GM19240 (cell line): ENCODE results near the gene ALX4.

Experiments used
- DNase-seq: peaks from one replicate; pipeline ENCODE4 v3.0.0; 2011; ENCODE audit warnings: low spot score; ENCODE audit not compliant: insufficient read length

Gene ALX4

DNA sequence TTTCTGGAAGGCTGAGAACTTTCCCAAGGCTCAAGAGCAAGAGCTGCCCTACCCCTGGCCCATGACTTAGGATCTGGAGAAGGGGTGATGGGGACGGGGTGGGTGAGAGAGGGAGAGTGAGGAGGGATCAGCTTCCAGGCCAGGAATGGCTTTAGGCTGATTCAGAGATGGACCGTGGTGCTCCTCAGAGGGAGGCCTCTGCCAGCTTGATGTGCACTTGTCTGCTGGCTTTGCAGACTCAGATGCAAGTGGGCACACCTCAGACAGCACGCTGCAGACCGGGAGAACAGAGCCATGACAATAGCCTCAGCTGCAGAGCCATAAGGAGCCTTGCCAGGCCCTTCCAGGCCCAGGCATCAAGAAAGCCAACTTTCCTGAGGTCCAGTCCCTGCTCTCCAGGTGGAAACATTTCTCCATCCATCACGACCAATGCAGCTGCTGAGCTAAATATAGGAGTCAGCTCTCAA, 41.3 kb downstream of the ALX4 start:
- DNase-seq = no peak

DNA sequence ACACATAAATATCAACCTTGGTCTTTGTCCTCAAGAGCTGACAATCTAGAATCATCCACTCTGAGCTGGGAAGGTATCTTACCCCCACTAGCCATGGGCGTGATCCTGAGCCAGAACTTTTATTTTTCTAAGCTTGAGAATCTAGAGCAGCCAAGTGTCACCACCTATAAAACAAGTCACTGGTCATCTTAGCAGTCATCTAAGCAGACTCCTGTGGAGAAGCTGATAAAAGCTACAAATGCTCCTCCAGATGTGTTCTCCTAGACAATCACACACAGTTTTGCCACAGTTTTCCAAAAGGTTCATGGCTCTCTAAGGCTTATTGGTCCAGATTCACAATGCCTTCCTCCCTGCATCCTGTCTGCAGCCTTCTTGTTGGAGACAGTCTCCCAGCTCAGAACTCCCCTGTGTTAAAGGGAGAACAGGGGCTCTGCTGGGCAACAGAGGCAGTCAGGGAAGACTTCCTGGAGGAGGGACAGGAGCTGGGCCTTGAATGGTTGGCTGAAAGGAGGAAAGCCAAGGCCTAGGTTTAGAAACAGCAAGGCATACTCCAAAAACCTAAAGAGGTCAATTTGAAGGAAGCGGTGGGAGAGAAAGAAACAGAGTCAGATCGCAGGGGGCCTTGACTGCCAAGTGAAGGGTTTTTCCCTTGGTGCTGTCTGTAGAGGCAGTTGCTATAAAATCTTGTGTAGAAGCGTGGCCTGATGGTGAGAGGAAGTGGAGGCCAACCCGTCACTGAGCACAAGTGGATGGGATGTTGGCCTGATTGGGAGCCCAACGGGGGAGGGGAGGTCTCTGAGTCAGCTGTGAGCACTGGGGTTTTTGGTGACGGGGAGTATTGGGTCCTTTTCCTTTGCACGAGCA, 42.0 kb downstream of the ALX4 start:
- no peak for DNase-seq

DNA sequence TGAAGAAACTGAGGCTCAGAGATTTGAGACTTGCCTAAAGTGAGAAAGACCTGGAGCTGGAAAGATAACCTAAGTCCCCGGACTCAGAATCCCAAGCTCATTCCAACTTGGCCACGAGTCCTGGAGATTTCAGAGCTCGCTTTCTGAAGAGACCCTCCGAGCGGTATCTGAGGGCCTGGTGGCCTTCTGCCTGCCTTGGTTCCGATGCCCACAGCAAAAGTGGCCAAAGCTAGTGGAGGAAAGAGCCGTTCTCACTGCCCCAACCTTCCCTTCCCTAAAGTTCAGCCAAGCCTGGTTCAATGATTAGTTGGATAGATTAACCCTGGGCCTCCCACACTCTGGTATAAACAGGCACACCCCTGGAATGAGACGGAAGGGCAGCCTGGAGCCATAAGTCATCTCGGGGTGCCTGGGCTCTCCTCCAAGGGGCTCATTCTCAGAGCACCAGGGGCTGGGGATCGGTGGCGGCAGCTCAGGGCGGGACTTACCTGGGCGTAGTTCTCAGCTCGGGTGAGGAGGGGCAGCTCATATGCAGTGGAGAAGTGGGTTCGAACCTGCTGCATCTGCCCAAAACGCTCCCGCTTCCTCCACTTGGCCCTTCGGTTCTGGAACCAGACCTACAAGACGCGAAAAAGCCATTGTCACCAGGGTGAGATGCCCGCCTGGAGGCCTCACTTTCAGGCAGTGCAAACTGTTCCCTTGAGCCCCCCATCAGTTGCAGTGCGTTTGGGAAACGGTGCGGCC, 42.8 kb downstream of the ALX4 start:
- DNase-seq = no peak

DNA sequence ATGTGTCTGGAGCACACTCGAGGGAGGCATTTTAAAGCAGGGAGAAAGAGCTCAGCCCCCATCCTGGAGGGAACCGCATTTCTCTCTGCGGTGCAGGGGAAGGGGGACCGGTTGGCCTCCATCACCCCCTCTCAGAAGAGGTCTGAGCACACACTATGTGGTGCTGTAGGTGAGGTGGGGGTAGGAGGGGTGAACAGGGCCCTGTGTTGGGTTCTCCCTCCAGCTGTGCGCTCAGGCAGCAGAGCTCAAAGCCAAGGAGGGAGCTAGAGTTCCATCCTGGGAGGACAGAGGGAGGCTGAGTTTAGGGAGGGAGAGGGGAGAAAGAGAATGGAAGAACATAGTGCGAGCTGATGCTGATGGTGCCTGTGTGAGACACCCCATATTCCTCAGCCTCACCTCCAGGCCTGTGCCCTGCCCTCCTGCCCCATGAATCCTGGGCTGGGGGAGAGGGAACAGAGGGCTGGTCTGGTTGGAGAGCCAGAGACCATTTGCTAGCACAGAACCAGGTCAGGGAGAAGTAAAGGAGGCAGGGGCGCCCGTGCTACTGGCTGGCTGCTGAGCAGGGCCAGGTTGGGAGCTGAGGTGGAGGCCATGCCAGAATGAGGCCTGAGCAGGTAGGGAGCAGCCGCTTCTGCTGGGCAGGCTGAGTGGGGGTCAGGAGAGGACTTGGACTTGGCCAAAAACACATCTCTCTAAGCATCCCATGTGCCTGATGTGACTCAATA, 43.7 kb downstream of the ALX4 start:
- no peak for DNase-seq

DNA sequence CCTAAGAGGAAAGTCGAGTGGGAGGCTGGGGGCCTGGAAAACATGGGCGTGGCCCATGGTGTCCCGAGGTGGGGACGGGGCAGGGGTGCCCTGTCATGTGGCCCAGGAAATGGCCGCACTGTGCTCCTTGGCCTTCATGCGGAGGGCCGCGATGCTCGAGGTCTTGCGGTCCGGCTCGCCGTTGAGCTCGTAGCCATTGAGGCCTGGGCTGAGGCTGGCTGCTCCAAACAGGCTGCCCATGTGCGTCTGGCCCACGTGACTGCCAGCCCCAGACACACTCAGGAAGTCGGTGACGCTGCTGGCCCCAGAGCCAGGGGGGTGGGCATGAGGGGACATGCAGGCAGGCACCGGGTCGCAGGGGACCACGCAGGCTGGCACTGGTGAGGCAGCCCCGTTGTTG, 45.2 kb downstream of the ALX4 start:
- no peak for DNase-seq

DNA sequence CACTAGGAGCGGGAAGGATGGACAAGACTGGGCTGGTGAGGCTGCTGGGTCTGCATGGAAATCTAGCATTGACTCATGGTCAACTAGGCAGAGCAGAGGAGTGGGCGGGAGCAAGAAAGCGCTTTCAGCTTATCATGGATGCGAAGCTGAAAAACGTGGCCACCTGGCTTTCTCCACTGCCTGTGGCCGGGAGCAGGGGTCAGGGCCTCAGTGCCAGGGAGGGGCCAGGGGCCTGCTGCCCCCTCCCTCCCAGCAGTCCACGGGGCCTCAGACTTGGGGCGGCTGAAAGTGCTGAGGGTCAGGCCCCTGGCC, 45.5 kb downstream of the ALX4 start:
- no peak for DNase-seq

DNA sequence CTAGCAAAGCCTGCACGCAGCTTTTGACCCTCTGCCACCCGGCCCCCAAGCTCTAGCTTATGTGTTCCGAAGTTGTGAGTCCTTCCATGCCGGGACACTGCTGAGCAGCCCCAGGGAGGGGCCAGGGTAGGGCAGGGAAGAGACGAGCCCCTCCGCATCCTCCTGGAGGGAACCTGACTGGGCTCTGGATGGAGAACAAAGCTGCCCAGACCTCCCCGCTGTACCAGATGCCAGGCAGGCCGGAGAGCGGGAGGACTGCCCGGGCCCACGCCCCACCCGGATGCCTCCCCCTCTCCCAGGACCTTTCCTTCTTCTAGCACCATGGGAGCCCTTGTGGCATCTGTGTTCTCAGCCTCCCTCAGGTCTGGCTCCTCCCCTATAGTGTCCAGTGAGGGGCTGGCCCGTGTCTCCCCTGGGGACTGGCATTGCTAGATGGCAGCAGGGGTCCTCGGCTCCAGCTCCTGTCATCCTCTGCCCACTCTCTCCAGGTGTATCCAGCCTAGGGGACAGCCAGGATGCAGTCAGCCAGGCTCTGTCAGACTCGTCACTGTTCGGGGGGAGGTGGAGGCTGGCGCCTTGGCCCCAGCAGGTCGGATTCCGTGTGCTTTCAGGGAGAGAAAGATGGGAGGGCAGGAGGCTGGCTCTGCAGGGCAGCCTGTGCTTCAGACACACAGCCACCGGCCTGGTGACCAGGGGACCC, 46.1 kb downstream of the ALX4 start:
- DNase-seq = no peak

DNA sequence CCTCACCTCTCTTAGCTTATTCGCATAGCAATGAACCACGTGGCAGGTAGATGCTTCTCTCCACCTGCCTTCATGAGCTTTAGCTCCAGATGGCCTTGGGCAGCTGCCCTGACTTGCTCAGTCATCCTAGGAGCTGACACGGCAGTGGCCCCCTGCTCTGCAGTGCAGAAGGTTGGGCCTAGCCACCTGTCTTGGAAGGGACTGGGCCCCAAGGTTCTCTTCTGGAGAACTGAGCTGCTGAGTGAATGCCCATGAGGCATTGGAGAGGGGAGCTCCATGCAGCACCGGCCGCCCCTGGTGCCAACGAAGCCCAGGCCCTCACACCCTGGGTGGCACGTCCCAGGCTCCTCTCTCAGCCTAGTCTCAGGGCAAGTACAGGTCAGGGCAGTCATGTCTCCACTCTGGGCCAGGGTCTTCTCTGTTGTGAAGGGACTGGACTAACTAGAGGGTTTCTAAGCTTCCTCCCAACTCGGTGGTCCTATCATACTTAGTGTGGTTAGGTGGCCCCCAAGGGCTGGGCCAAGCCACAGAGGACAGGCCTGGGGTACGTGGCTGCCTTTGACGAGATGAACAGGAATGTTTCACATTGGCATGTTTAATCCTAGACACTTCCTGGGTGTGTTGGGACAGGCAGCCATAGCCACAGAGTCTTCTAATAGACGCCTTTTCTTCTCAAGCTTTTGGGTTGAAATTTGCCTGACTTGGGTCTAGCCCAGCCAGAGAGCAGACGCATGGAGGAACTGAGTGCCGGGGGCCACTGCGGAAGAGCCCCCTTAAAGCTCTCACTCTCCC, 47.9 kb downstream of the ALX4 start:
- DNase-seq = no peak

DNA sequence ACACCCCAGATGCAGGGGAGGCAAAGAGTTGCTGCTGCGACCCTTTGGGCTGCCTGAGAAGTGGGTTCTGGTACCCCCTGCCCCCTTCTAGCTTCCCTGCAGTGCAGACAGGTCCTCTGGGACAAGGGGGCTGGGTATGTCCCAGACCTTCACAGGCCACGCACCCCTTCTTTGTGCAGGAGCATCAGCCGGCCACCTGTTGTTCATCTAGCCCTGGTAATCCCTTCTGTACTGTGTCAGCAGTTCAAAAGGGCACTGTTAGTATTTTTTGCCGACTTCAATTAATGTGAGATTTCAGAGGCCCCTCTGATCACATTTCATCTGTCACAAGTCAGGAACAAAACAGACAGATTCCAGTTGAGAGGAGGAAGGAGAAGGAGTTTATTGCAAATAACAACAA, 49.9 kb downstream of the ALX4 start:
- DNase-seq = no peak

DNA sequence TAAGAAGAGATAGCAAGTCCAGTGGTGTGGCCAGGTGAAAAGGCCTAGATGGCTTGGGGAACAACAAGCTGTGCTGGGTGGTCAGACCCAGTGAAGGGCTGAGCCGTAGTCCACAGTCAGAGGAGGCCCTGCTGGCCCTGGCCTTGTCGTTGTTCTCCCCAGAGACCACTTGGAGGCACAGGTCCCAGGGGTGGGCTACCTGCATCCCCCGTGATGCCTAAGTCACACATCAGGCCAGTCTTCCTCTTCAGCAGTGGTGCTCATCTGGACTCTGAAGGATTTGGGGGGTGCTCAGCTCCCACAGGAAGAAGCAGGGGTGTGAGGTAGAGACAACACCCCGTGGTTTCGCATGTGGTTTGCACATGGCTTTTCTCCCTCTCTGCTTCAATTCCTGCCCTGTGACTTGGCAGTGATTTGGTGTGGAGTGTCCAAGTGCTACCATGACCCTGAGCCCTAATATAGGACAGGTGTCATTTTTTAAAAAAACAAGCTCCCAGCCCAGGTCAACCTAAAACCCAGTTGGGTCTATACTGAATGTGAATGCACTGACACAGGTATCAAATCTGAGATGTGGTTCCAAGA, 51.0 kb downstream of the ALX4 start:
- DNase-seq = no peak

DNA sequence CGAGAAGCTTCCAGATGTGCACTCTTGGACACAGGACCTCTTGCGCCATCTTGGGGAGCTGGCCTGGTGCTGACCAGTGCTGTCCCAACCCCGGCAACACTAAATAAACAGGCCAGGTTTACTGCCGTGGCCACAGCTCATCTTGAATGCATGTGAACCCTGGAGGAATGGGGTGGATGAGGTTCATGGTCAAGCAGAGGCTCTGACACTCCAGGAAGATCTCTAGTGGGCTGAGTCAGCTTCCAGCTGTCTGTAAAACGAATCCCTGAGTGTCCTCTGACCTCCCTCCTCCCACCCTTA, 51.8 kb downstream of the ALX4 start:
- no peak for DNase-seq

DNA sequence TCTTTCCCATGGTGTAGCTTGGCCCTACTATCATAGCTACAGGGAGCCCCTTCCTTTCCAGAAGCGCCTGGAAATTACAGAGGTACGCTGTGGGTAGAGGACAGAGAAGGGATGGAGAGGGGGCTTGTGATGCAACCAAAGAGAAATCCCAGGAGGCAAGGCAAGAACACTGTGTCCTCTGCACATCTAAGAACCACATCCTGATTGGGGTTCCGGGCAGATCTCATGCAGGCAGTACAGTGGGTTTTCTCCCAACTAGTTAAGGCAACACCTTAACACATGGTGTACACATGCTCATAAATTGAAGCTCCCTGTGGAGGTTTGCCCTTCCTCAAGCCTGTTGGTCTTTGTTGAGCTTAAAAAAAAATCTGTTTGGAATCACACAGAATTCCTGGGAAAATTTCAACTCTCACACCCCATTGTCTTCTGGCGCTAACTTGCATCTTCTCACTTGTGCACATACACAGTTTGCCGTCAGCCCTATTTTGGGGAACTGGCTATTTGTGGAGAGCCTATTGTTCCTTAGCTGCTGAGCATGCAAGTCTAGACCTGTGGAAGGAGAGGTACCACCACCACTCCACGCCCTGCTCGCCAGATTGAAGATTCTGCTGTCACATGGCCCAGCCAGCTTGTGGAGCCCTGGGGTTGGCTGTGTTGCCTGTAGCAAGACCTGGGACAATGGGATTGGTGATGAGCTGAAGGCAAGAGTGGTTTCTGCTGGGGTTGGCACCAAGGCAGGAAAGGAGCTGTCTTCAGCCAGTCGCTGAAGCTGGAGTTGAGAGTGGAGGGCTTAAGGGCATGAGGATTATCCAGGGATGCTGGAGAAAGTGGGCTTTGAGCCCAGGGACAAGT, 52.4 kb downstream of the ALX4 start:
- DNase-seq = no peak

DNA sequence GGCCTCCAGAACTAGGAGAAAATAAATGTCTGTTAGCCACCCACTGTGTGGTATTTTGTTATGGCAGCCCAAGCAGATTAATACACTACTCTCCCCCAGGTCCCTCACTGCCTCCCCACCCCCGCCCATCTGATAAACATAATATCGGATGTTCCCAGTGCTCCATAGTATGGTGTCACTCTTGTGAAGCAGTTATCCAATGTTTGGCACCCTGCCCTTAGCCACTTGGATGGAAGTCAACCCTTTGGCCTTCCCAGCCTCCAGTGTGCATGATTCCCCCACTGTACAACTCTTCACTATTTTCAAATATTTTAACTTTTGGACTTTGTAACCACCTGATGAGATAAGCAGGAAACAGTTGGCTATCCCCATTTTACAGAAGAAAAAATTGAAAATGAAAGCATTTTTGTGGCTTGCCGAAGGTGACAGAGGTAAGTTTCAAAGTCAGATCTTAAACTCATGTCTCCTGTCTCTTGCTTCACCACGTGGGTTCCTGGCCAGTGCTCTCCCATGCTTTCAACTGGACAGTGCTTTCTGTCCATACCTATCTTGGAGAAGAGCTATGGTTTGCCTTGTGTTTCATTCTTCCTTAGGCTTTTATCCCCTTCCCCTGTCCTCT, 53.2 kb downstream of the ALX4 start:
- no peak for DNase-seq

DNA sequence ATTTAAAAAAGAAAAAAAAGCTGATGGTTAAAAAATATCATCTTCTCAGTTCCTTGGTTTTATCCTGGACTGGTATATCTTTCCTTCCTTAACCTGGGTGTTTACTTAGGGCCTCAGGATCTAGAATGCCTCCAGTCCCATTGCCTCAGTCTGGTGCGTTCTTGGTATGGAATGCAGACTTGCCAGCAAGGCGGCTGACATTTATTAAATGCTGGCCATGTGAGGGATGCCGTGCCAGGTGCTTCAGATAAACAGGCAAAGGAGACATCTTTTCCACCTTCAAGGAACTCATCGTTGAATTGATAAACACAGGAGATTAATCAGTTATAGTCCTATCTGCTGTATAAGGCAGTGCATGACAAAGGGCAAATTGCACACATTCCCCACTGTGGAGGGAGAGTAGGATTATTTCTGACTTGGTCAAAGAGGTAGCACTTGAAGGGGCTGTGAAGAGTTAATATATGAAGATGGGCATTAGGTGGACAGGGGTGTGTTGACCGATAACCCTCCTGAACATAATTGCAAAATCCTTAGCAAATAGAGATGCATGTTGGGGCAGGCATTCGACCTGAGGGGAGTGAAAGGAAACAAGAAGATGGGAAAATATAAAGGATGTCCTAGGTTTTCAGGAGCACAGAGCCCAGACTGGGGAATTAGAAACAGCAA, 54.4 kb downstream of the ALX4 start:
- DNase-seq = no peak

DNA sequence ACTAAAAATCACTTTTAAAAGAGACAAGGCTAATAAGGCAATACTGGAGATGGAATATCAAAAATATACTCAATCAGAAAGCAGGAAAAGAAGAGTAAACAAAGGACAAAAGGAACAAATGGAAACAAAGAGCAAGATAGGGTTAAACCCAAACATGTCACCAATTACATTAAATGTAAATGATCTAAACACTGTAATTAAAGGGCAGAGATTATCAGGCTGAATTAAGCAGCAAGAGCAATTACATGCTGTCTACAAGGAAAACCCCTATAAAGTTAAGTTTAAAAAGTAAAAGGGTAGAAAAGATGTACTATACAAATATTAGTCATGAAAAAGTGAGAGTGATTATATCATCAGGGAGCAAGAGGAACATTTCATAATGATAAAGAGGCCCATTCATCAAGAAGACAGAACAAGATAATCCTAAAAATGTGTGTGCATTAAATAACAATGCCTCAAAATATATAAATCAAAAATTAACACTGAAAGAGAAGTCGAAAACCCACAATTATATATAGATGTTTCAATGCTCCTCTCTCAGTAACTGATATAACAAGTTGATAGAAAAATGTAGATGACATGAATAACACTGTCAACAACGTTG, 56.8 kb downstream of the ALX4 start:
- DNase-seq = no peak

DNA sequence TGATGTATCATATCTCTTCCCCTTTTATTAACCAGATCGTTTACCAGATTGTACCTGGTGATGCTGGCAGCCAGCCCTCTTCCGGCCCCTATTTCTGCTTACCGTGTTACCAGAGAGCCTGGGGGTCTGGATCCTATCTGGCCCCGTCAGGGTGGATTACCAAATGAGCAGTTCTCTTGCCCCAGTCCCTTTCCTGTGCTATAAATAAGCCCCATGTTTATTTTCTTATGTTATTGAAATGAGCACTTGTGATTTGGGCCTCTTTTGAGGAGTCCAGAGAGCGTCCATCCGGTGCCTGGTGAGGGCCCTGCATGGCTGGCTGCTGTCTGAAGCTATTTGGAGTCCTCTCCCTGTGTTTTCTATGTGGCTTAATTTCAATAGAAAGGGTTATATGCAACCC, 59.5 kb downstream of the ALX4 start:
- no peak for DNase-seq

DNA sequence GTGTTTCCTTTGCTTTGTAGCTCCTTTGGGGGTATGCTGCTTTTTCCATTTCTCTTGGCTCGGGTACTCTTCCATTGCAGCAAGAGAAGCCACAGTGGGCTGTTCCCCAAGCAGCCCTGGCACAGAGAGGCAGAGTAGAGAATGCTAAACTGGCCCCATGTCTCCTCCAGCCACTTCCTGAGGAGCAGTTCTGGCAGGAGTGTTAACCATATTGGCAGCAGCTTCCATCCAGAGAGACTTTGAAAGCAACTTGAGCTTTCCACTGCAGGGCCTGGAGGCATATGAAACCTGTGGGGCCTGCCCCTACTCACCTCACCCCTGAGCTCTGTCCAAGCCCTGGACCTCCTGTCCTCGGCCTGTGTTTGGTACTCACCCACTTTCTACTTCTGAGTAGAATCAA, 61.8 kb downstream of the ALX4 start:
- DNase-seq = no peak

DNA sequence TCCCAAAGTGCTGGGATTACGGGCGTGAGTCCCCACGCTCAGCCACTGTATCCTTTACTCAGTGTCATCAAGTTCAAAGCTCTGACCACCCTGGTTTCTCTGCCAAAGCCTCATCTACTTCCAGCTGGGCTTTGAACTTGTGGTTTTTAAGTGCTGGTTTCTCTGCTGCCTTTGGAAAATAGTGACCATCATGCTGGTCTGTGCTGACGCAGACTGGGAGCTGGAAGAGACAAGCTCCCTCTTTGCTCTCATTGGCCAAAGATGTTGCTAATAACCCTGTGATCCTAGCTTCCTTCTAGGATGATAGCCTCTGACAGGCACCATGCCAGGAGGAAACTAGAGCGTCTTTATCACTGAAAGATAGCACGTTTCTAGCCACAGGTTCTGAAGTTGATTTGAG, 62.4 kb downstream of the ALX4 start:
- no peak for DNase-seq
